Tibial nerve (tissue), 3 donors: ENCODE results near the gene TUBGCP6.

Experiments used
- POLR2A ChIP-seq, 2 donors: fragments of 450-650 bp; IDR thresholded peaks; one replicate each; pipeline ENCODE4 v1.6.1; 2017; ENCODE audit warnings: antibody characterized with exemption in 2 of 2, mild to moderate bottlenecking in 2 of 2, moderate library complexity in 2 of 2
- TF ChIP-seq, protein P1 (sequence below), 5 experiments: fragments of 200-600 bp in 3 of 5; fragments of 450-650 bp in 2 of 5; sonication (generic) in 3 of 5; IDR thresholded peaks; one replicate each; pipeline ENCODE4 v1.5.1; 2016 to 2019; ENCODE audit warnings: antibody characterized with exemption in 5 of 5, mild to moderate bottlenecking in 3 of 5, moderate library complexity in 2 of 5

DNA sequence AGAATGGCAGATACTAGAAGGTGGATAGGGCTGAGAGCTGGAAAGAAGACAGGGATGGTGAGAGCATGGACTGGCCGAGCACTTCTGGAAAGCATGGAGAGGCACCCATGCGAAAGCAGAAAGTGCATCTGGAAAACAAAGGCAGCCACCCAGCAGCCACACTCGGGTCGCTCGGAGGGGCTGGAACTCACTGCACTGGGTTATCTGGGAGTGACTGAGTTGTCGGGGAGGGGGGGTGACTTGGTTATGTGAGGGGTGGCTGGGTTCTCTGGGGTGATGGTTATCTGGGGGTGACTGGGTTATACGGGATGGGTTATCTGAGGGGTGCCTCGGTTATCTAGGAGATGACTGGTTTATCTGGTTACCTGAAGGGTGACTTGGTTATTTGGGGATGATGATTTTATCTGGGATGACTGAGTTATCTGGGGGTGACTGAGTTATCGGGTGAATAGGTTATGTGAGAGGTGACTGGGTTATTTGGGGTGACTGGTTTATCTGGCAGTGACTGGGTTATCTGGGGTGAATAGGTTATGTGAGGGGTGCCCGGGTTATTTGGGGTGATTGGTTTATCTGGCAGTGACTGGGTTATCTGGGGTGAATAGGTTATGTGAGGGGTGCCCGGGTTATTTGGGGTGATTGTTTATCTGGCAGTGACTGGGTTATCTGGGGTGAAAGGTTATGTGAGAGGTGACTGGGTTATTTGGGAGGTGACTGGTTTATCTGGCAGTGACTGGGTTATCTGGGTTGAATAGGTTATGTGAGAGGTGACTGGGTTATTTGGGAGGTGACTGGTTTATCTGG lies 76.9 kb downstream of the TUBGCP6 start:
- TF ChIP-seq, protein P1, sequence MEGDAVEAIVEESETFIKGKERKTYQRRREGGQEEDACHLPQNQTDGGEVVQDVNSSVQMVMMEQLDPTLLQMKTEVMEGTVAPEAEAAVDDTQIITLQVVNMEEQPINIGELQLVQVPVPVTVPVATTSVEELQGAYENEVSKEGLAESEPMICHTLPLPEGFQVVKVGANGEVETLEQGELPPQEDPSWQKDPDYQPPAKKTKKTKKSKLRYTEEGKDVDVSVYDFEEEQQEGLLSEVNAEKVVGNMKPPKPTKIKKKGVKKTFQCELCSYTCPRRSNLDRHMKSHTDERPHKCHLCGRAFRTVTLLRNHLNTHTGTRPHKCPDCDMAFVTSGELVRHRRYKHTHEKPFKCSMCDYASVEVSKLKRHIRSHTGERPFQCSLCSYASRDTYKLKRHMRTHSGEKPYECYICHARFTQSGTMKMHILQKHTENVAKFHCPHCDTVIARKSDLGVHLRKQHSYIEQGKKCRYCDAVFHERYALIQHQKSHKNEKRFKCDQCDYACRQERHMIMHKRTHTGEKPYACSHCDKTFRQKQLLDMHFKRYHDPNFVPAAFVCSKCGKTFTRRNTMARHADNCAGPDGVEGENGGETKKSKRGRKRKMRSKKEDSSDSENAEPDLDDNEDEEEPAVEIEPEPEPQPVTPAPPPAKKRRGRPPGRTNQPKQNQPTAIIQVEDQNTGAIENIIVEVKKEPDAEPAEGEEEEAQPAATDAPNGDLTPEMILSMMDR (IDR thresholded peaks at IDR 0.05), result no peak
- TF ChIP-seq POLR2A (IDR thresholded peaks at IDR 0.05), result no peak
